Fibroblast of villous mesenchyme (primary cell): Measurements from ENCODE around the gene ITCH. TPM values are rescaled to one million over a fixed set of nuclear protein-coding genes. Genes with fewer than 3 reads are reported as not detected.

Source experiments
- DNase-seq: peaks from one replicate; pipeline ENCODE4 v3.0.0-alpha.2; 2010; ENCODE audit warnings: low read depth
- H3K4me3 ChIP-seq: 2 replicates; pipeline ENCODE4 v1.5.1; 2011; ENCODE audit warnings: low read depth, mild to moderate bottlenecking, low read length
- total RNA-seq: library from RNA; depleted of rRNA; stranded (reverse); fragments of >200 nt; gene quantifications from 2 replicates; pipeline ENCODE4 v1.2.3, GENCODE V29; 2012
- TF ChIP-seq, protein P1 (sequence below): IDR thresholded peaks from 2 replicates; pipeline ENCODE4 v1.5.1; 2012; ENCODE audit warnings: low read depth, mild to moderate bottlenecking, low read length; ENCODE audit not compliant: insufficient read depth

Gene ITCH
- total RNA-seq, 1 donor = 88.9 TPM

DNA sequence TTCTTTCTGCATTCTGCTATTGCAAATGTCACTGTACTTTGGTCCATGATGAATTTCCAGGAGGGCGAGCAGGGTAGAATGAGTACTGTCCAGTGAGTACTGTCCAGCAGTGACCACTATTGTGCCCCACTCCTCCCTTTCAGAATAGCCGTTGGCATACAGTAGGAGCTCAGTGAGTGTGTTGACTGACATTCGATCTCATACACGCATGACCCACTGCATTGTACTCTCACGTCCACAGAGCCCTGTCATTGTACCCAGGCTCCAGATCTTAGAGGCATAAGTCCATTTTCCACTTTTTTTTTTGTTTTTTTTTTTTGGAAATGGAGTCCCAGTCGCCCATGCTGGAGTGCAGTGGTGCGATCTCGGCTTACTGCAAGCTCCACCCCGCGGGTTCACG is 161.4 kb downstream of the ITCH start:
- no peak for DNase-seq
- TF ChIP-seq, protein P1, sequence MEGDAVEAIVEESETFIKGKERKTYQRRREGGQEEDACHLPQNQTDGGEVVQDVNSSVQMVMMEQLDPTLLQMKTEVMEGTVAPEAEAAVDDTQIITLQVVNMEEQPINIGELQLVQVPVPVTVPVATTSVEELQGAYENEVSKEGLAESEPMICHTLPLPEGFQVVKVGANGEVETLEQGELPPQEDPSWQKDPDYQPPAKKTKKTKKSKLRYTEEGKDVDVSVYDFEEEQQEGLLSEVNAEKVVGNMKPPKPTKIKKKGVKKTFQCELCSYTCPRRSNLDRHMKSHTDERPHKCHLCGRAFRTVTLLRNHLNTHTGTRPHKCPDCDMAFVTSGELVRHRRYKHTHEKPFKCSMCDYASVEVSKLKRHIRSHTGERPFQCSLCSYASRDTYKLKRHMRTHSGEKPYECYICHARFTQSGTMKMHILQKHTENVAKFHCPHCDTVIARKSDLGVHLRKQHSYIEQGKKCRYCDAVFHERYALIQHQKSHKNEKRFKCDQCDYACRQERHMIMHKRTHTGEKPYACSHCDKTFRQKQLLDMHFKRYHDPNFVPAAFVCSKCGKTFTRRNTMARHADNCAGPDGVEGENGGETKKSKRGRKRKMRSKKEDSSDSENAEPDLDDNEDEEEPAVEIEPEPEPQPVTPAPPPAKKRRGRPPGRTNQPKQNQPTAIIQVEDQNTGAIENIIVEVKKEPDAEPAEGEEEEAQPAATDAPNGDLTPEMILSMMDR = no peak
- H3K4me3 ChIP-seq = no peak overlapping the region

GRCh38 chr20:34525342-34525708 is 162.3 kb downstream of the ITCH start:
- peak; percentile 29 for DNase-seq
- TF ChIP-seq, protein P1 = no peak
- H3K4me3 ChIP-seq = no peak overlapping the region

DNA sequence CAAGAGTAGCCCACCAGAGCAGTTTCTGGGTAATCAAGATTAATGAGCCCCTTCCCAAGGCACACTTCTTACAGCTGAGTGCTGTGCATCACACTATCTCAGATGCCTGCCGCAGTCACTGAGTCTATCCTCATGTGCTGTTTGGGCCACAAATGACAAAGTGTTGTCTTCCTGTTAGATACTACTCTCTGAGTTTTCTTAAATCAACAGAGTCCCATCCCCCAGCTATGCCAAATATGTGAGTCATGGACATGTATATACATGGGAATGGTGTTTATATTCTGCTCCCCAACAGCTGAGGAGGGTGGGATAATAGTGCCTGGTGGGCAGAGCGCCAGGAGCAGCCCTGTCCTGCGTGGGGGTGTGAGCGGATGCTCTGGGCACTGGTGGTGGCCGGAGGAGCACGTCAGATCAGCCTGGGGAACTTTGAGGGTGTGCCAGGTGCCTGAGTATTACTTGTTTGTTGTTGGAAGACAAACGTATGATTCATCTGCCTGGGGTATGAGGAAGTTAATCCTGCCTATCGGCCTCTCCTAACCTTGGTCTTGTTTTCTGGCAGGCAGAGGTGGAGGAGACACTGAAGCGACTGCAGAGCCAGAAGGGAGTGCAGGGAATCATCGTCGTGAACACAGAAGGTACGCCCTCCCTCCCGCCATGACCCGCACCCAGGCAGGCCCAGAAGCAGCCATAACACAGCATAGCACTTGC is 162.8 kb downstream of the ITCH start:
- peak; percentile 98 for DNase-seq
- TF ChIP-seq, protein P1 = no peak
- H3K4me3 ChIP-seq = no peak overlapping the region

GRCh38 chr20:34526466-34526865 is 163.4 kb downstream of the ITCH start:
- H3K4me3 ChIP-seq = no peak overlapping the region
- TF ChIP-seq, protein P1 = no peak
- DNase-seq = peak; percentile 24

DNA sequence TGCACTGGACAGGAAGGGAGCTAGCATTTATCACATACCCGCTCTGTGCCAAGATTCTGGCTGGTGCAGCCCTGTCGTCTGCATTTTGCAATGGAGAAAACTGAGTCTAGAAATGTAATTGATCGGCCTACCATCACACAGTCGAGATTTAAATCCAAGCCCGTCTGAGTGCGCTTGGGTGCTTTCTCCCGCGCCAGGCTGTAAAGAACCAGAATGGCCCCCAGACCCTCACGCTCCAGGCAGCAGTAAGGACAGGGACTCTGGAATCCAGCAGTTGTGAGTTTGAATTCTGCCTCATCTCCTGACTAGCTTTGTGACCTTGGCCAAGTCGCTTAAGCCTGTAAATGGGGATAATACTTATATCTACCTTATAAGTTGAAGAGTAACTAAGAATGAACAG is 163.9 kb downstream of the ITCH start:
- TF ChIP-seq, protein P1 = no peak
- DNase-seq = no peak
- H3K4me3 ChIP-seq = no peak overlapping the region

DNA sequence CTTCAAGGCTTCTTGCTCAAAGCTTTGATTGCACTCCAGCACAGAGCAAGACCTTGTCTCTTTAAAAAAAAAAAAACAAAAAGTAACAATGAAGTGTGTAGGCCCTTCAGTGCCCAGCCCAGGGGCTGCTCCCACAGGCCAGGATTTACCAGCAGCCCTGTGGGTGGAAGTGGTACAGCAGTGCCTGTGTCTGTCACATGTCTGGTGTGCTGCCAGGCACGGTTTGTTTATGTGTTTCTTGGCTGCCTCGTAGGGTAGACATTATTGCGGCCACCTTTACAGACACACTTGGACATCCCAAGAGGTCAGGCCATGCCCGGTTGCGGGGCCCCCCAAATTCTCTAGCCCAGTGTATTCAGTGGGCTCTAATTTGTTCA is 165.8 kb downstream of the ITCH start:
- H3K4me3 ChIP-seq = no peak overlapping the region
- DNase-seq = no peak
- TF ChIP-seq, protein P1 = no peak

- TF ChIP-seq, protein P1 = no peak
- H3K4me3 ChIP-seq = no peak overlapping the region
- no peak for DNase-seq
Observed at GRCh38 chr20:34529742-34530141, 166.7 kb downstream of the ITCH start.
